ENCODE results near the gene PPIL6. TPM values are rescaled to one million over a fixed set of nuclear protein-coding genes. Genes with fewer than 3 reads are reported as not detected.
A peak's percentile ranks its signal among the peaks of the same experiment; 100 is the strongest.

The PPIL6 gene
- 10 to 100 TPM; 15.4 to 18.8 (median 18.4) TPM for polyA plus RNA-seq (ENCODE audit: insufficient read length in 4 of 4)

GRCh38 chr6:109440331-109441068, at the start of gene PPIL6, which contains the start of gene SMPD2:
Gene PPIL6 (minus strand): TSS chr6:109440628. CDS start chr6:109440590, 38 bp downstream.
Gene SMPD2 (plus strand): TSS chr6:109440724. CDS start chr6:109441122, 398 bp downstream.
- DNase-seq (ENCODE audit: low read depth in 4 of 4, low spot score in 2 of 4), result peak in 3 of 4 donors; percentile 85 to 92 (median 86)

GRCh38 chr6:109488001-109488400, 47.6 kb upstream of the PPIL6 start:
- DNase-seq (ENCODE audit: low read depth in 4 of 4, low spot score in 2 of 4), result no peak

GRCh38 chr6:109486068-109486467, 45.6 kb upstream of the PPIL6 start:
- DNase-seq (ENCODE audit: low read depth in 4 of 4, low spot score in 2 of 4), result no peak

DNA sequence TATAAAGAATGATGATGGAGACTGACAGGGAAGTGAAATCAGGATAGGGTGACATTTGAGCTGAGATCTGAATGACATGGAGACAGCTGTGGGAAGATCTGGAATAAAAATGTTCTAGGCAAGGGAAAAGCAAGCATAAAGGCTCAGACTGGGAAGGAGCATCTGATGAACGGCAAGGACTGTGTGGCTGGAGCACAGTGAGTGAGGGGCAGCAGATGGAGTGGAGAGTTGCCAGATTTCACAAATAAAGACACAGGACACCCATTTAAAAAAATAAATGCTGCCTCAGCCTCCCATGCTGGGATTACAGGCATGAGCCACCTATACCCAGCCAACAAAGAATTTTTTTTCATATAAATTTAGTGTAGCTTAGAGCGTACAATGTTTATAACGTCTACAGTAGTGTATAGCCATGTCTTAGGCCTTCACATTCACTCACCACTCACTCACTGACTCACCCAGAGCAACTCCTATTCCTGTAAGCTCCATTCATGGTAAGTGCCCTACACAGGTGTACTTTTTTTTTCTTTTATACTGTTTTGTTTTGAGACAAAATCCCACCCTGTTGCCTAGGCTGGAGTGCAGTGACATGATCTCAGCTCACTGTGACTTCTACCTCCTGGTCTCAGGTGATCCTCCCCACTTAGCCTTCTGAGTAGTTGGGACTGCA, 45.0 kb upstream of the PPIL6 start:
- no peak for DNase-seq (ENCODE audit: low read depth in 4 of 4, low spot score in 2 of 4)

DNA sequence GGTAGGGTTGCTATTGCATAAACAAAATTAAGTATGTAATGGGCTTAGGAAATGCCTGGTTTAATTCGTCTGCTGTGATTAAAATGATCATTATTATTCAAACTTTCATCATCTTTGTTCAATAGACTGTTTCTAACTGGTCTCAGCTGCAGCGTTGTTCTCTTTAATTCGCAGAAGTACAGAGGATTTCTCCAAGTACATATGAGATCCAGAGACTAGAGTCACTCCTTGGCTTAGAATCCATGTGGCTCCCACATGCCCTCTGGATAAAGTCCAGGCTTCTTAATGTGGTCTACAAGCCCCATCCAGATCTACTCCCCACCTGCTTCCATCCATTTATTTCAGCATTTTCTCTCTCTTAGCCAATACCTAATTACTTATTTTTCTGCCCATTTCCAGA, 43.7 kb upstream of the PPIL6 start:
- DNase-seq (ENCODE audit: low read depth in 4 of 4, low spot score in 2 of 4), result no peak

GRCh38 chr6:109483735-109484057, 43.3 kb upstream of the PPIL6 start:
- DNase-seq (ENCODE audit: low read depth in 4 of 4, low spot score in 2 of 4), result no peak

DNA sequence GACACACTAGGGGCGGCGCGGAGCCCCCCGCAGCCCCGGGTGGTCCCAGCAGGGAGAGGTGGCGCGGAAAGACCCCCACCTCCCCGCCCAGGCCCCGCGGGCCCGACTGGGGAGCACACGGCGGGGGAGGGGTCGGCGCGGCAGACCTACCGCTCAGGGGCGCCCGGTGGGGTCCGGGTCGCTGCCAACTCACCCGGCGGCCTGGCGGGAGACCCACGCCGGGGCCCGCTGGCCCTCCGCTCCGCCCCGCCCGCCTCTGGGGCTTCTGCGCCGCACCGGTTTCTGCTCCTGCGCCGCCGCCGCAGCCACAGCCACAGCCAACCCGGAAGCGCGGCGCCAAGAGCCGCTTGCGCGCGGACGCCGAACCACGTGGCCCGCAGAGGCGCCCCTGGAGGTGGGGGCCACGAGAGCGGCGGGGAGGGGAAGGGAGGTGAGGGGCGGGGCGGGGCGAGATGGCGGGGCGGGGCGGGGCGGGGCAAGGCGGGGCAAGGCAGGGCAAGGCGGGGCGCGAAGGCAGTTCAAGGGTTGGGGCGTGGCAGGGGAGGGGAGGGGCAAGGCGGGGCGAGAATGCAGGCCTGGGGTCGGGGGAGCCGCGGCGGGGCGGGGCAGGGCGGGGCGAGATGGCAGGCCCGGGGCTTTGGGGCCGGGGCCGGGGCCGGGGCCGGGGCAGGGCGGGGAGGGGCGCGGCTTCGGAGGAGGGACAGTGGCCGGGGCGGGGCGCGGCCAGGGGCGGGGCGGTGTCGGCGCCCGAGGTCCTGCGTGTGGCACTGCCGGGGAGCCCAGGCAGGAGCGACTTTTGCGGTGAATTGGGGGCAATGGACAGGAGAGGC, 42.7 kb upstream of the PPIL6 start, which contains the start of gene ZBTB24:
ZBTB24 (minus strand) TSS at position 315 of the 830 bp plus-strand sequence. CDS start 1,193 bp downstream, outside the sequence.
- DNase-seq (ENCODE audit: low read depth in 4 of 4, low spot score in 2 of 4), result peak in 2 of 4 donors; percentile 46 to 68

DNA sequence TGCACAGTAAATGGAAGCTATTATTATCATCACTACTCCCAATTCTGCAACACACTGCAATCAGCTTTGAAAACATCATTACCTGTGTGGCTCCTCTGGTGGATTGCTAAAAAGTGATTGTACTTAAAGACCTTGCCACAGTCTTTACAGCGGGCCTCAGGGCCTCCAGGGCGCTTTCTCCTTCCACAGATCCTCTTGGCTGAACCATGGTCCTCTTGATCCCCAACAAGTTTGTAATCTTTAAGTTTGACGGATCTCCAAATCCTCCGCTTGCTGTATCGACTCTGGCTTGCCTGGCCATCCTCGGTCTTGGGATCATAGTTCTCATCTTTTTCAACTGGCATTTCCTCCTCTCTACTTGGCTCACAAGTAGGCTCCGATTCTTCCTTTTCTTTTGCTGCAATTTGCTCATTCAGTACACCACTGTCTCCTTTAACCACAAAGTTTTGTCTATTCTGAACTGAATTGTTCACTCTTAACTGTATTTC, 40.6 kb upstream of the PPIL6 start:
- no peak for DNase-seq (ENCODE audit: low read depth in 4 of 4, low spot score in 2 of 4)

DNA sequence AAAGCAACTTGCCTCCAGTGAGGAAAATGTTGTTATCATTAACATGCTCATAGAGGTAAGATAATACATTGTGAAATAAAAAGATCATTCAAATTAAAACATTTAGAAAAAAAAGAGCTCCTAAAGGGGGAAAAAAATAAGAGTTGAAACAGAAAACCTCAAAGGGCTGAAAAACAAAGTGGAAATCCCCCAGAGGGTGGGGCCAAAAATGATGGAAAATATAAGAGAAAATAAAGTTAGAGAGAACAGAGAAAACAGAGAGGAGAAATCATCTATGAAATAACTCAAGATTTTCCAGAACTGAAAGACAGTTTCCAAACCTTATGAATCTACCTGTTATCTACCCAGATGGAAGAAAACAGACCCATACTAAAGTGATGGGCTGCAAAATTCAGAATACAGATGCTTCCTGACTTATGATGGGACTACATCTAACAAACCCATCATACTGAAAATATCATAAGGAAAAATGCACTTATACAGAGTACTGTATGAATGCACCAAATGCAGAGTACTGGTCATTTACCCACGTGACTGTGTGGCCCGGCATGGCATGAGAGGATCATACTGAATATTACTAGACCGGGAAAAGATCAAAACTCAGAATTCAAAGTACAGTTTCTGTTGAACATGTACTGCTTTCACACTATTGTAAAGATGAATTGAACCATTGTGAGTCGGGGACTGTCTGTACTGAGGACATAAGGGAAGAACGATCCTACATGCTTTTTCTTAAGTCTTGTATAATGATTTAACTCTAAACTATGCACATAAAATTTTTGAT, 38.6 kb upstream of the PPIL6 start:
- DNase-seq (ENCODE audit: low read depth in 4 of 4, low spot score in 2 of 4), result no peak

- no peak for DNase-seq (ENCODE audit: low read depth in 4 of 4, low spot score in 2 of 4)
Observed at GRCh38 chr6:109478222-109478805, 37.9 kb upstream of the PPIL6 start.

- DNase-seq (ENCODE audit: low read depth in 4 of 4, low spot score in 2 of 4), result no peak
Observed at GRCh38 chr6:109477725-109478124, 37.3 kb upstream of the PPIL6 start.

GRCh38 chr6:109477184-109477583, 36.8 kb upstream of the PPIL6 start:
- DNase-seq (ENCODE audit: low read depth in 4 of 4, low spot score in 2 of 4), result no peak

GRCh38 chr6:109475625-109476024, 35.2 kb upstream of the PPIL6 start:
- no peak for DNase-seq (ENCODE audit: low read depth in 4 of 4, low spot score in 2 of 4)

DNA sequence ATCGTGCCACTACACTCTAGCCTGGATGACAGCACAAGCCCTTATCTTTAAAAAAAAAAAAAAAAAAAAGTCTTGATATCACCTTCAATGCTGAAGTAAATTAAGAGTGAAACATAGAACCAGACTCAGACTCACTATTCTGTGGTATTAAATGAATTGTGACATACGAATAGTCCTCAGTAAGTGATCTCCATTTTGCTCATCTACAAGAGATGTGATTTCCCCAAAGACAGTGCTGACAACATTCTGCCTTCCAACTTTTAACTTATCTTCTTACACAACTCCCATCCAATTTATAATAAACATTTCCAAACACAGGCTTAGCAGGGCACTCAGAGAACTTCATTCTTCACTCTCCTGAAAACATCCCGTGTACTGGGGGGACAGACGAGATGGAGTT, 34.6 kb upstream of the PPIL6 start:
- no peak for DNase-seq (ENCODE audit: low read depth in 4 of 4, low spot score in 2 of 4)

DNA sequence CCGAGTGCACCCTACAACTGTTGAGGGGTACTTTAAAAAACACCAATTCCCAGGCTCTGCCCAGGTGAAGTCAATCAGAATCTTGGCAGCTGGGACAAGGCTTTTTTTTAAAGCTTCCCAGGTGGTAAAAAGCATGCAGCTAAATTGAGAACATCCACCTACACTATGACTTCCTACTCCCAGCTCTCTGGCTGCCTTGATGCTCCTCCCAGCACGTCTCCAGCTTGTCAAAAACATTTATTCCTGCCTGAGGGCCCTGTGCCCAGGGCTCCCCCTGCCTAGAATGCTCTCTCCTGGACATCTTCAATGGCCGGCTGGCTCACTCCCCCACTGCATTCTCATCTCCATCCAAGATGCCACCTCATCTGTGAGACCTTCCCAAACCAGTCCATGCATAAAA, 32.7 kb upstream of the PPIL6 start:
- no peak for DNase-seq (ENCODE audit: low read depth in 4 of 4, low spot score in 2 of 4)

GRCh38 chr6:109472132-109472995, 31.9 kb upstream of the PPIL6 start:
- no peak for DNase-seq (ENCODE audit: low read depth in 4 of 4, low spot score in 2 of 4)

DNA sequence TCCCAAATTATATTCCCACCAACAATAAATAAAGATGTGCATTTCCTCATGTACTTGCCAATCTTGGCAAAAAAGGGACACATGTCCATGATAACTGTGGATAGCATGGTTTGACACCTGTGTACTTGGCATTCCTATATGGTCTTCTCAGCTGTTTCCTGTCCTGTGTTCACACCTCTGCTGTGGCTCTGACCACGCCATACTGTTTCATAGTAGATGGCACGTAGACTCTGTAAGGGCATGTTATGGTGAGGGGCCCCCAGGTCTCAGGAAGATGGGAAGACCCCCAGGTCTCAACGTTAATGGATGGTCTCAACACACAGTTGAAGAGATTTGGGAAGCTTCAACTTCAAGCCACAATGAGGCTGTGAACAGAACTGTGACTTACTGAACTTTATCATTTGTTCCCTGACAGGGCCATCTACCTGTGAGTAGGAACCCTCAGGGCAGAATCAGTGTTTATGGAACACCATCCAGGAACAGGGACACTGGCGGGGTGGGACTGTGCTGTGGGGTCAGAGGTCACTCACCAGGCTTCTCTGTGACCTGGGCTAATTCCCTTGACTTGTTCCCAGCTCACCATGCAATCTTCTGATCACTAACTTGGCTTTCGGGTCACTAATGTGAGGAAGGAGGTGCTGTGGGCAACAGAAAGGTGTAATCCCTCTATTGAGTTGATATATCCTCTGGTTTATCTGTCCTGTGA, 30.8 kb upstream of the PPIL6 start:
- DNase-seq (ENCODE audit: low read depth in 4 of 4, low spot score in 2 of 4), result no peak

- DNase-seq (ENCODE audit: low read depth in 4 of 4, low spot score in 2 of 4), result no peak
Observed at GRCh38 chr6:109469591-109470189, 29.3 kb upstream of the PPIL6 start.

Measured in left renal cortex interstitium (tissue), 4 donors.